NCI-H524 treated with DMSO at 0.1 percent for 48 hours (cell line): ENCODE data around the gene SVIL.

Experiments used
- DNase-seq: peaks from one replicate; lab custom pipeline; 2025; lab: John Stamatoyannopoulos, UW

The SVIL gene, protein sequence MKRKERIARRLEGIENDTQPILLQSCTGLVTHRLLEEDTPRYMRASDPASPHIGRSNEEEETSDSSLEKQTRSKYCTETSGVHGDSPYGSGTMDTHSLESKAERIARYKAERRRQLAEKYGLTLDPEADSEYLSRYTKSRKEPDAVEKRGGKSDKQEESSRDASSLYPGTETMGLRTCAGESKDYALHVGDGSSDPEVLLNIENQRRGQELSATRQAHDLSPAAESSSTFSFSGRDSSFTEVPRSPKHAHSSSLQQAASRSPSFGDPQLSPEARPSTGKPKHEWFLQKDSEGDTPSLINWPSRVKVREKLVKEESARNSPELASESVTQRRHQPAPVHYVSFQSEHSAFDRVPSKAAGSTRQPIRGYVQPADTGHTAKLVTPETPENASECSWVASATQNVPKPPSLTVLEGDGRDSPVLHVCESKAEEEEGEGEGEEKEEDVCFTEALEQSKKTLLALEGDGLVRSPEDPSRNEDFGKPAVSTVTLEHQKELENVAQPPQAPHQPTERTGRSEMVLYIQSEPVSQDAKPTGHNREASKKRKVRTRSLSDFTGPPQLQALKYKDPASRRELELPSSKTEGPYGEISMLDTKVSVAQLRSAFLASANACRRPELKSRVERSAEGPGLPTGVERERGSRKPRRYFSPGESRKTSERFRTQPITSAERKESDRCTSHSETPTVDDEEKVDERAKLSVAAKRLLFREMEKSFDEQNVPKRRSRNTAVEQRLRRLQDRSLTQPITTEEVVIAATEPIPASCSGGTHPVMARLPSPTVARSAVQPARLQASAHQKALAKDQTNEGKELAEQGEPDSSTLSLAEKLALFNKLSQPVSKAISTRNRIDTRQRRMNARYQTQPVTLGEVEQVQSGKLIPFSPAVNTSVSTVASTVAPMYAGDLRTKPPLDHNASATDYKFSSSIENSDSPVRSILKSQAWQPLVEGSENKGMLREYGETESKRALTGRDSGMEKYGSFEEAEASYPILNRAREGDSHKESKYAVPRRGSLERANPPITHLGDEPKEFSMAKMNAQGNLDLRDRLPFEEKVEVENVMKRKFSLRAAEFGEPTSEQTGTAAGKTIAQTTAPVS (N-terminal part only)

DNA sequence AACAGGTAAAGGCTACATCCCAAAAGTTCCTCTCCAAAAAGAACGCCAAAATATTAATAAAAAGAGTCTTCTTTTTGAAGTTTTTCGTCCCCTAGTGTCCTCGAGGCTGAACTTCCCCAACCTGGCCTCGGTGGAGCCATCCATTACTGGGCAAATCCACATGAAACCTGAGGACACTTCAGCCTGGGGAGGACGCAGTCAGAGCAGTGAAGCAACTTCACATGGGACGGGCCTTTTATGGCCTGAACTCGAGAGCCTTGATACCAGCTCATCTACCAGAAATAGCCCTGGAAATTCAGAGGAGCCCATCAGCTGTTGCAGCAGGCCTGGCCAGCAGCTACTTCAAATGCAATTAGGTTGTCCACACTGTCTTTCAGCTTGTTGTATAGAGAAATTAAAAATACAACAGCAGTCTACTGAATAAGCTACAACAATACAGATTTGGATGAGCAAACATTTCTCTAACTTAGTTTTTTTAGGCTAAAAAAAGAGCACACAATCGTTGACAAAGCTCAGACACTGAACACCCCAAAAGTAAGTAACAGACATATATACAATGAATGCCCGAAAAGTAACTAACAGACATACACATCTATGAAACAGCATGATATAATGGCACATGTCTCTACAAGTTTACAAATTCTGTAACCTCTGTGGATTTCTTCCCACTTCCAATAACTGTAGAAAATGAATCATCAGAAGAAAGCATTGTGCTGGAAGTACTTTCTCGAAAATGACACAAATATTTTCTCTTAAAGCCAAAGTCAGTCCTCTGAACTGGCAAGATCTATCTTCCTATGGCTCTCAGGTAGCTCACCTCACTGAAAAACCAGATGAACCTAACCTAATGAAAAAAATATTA lies at the start of gene SVIL:
Gene SVIL, minus strand, starts transcription at position 208 of the 862 bp plus-strand sequence. CDS start 79,913 bp downstream, outside the sequence.
- DNase-seq: no peak

DNA sequence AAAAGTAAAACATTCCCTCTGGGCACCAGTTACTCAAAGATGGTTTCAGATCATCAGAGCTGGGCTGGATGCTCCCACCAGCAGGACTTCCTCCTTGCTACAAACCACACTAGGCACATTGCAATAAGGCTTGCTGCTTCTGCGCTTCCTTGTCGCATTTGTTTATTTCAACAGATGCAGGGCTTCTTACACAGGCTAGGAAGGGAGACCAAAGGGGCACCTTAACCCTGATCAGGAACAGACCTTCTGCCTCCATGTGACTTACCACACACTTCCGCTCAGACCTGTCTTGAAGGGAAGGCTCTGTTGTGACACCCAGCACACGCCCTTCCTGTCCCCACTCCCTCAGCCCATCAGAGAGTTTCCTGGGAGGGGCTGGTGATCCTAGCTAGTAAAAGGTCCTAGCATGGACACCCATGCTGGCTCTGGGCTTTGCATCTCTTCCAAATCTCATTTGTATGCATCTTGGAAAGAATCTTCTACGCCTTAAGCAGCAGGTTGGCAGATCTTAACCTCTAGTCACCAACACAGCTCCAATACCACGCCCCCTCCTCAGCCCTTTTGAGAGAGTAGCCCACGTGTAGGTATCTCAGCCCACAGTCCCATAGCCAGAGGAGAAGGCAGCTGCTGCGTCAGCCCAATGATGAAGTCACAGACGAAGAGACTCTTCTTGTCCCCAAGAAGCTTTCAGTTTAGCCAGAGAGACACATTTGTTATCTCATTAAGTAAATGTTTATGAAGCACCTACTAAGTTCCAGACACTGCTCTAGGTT lies 47.1 kb upstream of the SVIL start:
- no peak for DNase-seq

DNA sequence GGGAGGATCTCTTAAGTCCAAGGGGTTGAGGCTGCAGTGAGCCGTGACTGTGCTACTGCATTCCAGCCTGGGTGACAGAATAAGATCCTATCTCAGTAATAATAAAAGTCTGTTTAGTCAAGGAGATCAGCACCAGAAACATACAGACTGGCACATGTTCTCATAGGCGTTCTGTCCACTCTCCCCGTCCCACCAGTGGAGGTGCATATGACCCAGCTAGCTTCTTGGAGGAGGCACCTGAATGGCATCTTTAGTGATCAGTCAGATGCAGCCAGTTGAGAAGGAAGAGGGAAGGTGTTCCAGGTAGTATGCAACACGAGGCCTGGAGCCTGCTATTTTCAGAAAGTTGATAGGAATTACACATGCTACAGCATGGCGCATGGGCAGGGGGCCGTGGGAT lies 45.3 kb upstream of the SVIL start:
- DNase-seq: no peak

DNA sequence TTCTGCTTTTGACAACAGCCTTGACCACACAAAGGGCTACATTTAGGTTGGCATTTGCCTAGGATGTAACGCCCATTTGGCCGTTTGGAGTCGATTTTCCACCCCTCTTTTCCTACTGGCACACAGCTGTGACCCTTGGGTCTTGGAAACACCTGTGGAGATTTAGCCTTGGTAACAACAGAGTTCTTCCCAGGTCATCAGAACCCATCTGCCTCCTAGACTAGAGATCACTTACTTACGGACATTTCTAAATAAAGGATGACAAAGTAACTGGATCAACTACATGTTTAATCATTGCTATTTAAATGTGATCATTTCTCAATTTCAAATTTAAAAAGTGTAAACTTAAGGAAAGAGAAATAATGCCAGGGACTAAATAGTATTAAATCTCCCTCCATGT lies 42.0 kb upstream of the SVIL start:
- no peak for DNase-seq

DNA sequence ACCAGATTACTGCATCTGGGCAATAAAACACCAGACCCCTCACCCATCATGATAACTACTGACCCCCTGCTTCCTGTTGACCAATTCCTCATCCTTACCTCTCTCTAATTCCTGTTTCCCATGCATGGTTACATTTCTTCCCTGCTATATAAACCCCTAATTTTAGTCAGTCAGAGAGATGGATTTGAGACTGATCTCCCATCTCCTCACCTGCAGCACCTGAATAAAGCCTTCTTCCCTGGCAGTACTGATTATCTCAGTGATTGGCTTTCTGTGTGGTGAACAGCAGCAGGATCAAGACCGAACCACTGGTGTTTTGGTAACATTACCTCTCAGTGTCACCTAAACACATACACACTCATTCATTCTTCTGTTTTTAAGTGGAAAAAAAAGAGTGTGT lies 41.2 kb upstream of the SVIL start:
- no peak for DNase-seq

DNA sequence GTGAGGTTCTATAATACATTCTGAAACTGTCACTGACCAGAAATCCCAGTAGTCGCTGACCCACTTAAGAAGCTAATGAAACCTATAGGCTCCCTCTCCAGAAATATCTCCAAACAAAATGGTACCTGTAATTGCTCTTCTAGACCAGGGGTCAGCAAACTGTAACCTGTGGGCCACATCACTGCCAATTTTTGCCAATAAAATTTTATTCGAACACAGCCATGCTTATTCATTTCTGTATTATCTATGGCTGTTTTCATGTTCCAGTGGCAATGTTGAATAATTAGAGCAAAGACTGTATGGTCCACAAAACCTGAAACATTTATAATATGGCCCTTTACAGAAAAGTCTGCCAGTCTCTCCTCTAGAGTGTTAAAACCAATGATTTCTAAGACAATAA lies 37.2 kb upstream of the SVIL start:
- no peak for DNase-seq

DNA sequence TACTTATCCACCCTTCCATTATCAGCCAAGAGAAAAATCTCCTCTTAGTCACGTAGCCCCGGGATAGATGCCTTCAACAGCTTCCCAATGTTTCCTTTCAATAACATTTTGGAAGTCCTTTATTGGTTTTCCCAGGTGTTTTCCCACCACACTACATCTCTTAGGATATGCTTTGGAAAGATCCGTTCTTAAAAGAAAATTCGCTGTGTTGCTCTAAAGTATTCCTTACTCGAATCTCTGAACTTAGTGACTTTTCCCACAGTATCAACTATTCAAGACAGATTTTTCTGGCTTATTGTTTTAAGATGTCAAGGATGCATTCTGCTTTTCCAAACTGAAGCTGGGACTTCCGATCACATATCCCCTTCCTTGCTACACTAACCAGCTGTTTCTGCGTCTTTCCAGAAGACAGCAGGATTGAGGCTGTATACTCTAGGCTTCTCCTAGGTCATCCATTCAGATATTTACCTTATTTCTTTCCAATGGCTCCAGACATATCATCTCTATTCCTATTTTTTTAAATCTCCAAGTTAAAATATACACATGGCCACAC lies 36.5 kb upstream of the SVIL start:
- no peak for DNase-seq

DNA sequence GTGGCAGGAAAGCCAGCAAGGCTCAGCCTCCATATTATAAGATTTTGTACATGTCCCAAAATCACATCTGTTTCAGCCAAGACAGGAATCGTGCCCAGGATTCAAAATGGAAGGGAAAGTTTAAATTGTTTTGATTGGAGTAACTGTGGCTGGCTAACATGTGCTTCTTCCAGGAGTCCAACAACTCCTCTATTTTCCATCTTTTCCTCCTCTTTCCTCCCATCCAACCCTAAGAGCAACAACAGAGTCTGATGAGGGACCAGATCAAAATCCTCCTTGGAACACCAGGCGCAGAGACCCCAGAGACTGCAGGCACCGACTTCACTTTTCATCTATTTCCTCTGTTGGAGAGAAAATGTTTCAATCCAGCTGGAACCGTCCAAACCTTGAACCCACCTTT lies 36.0 kb upstream of the SVIL start:
- no peak for DNase-seq

DNA sequence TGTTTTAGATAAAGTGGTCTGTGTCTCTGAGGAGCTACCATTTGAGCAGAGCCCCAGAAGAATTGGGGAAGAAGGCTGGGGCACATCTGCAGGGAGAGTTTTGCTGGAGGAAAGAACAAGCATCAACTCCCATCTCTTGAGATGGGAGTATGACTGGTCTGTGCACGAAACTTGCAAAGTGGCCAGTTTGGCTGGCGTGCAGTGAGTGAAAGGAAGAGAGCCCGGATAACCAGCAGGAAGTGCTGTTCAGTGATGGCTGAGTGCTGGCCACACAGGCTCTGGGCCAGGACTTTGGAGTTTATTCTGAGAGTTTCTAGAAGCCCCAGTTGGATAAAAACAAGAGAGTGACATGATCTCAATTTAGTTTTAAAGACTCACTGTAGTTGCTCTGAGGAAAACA lies 34.4 kb upstream of the SVIL start:
- no peak for DNase-seq

DNA sequence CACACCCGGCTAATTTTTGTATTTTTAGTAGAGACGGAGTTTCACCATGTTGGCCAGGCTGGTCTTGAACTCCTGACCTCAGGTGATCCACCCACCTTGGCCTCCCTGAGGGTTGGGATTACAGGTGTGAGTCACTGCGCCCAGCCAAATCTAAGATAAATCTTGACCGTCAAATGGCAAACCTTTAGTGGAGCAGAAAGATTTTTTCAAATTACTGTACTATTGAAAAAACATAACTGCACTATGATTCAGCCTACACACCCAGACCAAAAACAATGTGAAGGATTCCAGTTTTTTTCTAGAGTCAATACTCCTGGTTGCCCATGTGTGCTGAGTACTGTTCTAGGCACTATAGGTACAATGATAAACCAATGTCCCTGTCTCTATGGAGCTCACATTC lies 33.9 kb upstream of the SVIL start:
- no peak for DNase-seq

DNA sequence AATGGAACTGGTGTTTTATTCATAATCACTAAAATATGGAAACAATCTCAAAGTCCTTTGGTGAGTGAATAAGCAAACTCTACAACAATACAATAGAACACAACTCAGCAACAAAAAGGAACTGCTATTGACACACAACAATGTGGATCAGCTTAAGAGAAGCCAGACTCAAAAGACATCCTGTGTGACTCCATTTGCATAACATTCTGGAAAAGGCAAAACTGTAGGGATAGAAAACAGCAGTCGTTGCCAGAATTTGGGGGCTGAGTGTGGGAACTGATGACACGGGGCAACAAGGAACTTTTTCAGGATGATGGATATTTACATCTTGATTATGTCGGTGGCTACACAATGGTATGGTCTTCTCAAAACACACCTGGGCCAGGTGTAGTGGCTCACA lies 32.4 kb upstream of the SVIL start:
- DNase-seq: no peak

DNA sequence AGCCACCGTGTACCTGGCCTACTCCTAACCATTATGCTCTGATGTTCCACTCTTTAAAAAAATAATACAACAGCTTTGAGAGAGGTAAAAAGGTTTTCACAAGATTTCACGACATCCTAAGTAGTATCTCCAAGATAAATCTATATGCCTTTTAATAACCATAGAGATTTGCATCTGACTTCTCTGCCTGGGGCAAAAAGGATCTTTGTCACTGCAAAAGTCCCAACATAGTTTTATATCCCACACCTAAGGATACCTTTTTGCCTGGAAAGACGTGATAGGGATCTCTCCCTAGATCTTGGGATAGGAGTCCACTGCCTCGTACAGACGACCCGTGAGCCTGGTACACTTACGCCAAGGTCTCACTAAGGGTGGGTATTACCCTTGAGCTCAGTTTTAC lies 31.4 kb upstream of the SVIL start:
- DNase-seq: no peak

DNA sequence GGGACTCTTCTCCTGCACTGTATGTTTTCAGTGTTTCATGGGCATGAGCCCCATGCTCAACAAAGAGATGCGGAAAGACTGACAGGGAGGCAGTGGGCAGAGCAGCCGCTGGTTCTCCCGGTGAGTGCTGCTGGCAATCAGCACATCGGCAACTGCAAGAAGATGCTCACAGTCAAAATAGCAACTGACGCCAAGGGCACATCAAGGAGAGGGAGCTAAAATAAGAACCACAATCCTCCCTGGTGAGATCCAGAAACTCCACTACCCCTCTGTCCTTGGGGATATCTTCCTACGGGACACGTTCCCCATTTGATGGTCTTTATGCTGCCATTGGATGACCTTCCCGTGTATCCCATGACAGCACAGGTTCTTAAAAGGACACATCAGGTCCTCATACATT lies 28.9 kb upstream of the SVIL start:
- no peak for DNase-seq

DNA sequence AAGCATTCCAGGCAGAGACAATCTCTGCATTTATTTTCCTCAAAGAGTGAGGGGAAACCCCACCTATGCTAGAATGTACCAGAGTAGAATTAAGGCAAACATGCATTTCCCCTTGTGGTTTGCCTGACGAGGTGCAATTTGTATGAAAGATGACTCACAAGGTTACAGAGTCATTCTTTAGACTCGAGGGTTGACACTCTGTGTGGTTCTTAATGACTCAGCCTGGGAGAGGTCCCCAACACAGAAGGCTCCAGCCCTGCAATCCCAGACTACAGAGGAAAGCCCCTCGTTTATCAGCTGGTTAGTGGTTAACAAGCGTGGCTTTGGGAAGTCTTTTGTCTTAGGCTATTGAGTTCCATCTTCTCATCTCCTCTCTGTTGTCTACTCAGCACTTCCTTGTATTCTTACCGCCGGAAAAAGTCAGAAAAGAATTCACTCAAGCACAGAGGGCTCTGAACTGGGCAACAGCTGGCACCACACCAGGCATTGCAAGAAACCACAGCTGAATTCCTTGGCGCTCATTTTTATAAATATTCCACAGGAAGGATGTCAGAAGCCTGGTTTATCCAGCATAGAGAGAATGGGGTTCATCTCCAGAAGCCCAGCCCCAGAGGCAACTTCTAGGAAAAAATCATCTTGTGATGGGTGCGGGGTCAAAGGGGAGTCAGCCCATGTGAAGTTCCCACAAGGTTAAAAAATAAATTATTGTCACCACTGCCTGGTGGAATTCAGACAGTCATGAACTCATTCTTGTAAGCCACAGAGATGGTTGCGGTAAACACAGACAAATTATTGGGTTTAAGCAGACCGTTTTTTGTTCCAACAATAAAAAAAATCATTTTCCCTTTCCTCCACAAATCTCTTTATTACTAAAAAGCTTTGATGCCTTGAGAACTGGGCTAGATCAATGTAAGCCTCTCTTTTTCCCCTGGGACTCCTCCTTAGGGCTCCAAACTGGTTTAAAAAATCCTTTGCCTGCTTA lies 24.5 kb upstream of the SVIL start:
- no peak for DNase-seq

DNA sequence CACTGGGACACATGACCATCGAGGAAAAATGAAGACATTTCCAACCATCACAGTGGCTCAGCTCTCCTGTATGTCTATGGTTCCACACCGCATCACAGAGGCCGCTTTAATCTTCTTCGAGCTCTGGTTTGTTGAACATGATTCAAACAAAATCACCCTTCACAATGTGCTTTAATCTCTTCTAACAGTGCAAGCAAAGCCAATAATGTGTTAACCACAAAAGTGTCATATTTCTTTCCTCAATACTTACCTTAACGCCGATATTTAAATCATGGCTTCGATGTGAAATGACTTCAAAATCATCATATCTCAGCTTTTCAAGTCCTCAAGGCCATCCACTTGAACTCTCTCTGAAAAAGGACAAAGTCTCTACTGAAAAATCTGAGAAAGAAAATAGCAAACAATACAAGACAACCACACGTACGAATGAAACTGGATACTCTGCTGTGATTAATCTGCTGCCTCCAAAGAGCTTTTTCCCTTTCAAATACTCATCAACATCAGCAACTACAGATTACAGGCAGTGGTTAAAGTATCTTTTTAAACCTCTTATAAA lies 23.0 kb upstream of the SVIL start:
- DNase-seq: no peak

DNA sequence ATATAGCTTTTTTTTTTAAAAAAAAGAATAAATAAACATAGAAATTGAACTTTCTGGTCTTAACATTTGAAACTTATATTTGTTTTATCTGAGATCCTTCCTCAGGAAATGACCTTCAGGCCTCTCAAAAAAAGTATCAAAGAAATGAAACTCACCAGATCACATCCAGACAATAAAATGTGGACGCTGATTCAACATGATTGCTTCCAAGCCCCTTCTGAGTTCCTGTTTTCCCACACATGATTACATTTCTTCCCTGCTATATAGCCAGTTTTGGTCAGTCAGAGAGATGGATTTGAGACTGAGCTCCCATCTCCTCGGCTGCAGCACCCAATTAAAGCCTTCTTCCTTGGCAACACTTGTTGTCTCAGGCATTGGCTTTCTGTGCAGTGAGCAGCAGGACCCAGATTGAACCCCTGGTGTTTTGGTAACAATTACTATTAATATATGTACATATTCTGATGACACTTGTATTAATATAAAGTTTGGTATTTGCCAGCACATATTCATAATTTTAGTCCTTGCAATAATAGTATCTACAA lies 21.8 kb upstream of the SVIL start:
- DNase-seq: no peak

DNA sequence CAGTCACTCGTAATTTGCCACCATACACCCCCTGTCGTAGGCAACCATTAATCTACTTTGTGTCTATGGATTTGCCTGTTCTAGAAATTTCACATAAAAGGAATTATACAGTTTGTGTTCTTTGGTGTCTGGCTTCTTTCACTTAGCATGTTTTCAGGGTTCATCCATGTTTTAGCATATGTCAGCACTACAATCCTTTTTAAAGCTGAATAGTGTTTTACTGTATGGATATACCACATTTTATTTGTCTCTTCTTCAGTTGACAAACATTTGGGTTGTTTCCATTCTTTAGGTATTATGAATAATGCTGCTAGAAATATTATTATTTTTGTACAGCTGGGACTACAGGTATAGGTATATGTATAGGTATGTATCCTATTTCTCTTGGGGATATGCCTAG lies 17.4 kb upstream of the SVIL start:
- DNase-seq: no peak

DNA sequence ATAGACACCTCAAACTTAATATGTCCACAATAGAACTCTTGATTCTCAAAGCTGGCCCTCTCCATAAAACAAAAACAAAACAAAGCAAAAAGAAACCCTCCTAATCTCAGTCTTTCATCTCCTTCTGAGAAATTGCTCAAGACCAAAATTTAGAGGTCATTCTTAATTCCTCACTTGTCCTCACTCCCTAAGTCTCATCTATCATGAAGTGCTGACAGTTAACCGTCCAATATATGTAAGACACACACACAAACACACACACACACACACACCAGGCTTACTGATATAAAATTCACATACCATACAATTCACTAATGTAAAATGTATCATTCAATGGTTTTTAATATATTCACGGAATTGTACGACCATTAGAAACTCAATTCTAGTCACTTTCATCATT lies 17.0 kb upstream of the SVIL start:
- no peak for DNase-seq

DNA sequence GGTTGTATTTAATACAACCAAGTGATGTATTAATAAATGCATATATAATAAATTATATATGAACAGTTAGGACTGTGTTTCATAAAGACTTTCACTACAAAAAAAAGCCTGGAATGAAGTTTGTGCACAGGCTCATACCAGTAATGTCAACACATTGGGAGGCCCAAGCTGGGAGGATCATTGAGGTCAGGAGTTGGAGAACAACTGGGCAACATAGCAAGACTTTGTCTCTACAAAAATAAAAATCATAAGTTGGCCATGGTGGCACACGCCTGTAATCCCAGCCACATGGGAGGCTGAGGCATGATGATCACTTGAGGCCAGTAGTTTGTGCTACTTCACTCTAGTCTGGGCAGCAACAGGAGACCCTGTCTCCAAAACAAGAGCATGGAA lies 15.8 kb upstream of the SVIL start:
- no peak for DNase-seq
